Measurements from ENCODE around the gene SLC22A5.
A peak's percentile ranks its signal among the peaks of the same experiment; 100 is the strongest.

SLC22A5 gene

DNA sequence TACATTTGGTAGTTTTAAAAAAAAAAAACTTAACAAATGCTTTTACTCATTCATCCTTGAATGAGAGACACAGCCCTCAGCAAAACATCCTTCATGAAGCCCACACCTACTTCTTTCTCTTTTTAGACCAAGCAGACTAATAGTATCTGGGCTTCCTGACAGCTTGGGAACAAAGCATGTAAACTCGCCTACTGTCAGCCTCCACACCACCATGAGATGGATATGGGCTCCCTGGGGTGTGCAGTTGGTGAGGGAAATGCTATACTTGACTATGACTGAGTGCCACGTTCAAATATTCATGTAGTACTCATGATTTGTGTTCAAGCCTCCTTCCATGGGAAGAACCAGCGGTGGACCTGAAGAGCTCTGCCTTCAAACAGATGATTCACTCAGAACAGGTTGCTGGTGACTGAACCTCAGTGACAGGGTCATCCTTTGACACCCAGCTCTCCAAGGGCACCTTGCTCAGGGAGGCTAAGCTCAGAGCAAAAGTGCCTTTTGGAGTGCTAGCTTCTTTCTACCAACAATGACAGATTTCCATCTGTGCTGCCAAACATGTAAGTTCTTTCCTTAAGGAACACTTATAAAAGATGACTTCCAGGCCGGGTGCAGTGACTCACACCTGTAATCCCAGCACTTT, 36.8 kb downstream of the SLC22A5 start:
- TF ChIP-seq, protein P1, sequence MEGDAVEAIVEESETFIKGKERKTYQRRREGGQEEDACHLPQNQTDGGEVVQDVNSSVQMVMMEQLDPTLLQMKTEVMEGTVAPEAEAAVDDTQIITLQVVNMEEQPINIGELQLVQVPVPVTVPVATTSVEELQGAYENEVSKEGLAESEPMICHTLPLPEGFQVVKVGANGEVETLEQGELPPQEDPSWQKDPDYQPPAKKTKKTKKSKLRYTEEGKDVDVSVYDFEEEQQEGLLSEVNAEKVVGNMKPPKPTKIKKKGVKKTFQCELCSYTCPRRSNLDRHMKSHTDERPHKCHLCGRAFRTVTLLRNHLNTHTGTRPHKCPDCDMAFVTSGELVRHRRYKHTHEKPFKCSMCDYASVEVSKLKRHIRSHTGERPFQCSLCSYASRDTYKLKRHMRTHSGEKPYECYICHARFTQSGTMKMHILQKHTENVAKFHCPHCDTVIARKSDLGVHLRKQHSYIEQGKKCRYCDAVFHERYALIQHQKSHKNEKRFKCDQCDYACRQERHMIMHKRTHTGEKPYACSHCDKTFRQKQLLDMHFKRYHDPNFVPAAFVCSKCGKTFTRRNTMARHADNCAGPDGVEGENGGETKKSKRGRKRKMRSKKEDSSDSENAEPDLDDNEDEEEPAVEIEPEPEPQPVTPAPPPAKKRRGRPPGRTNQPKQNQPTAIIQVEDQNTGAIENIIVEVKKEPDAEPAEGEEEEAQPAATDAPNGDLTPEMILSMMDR (IDR thresholded peaks at IDR 0.05; ENCODE audit: insufficient read depth, low read length, poor library complexity, severe bottlenecking): no peak
- Histone ChIP-seq H3K27me3 (replicated peaks; ENCODE audit: control insufficient read depth, insufficient read depth, low read length) (no peaks in the 10 kb centered on the region), H3K4me3 (replicated peaks; ENCODE audit: low read depth, low read length) (no peak overlapping the region), H3K36me3 (ENCODE audit: control insufficient read depth, insufficient read depth, low read length) (no peaks in the 10 kb centered on the region)
- no peak for DNase-seq (ENCODE audit: extremely low read depth, insufficient read length)

DNA sequence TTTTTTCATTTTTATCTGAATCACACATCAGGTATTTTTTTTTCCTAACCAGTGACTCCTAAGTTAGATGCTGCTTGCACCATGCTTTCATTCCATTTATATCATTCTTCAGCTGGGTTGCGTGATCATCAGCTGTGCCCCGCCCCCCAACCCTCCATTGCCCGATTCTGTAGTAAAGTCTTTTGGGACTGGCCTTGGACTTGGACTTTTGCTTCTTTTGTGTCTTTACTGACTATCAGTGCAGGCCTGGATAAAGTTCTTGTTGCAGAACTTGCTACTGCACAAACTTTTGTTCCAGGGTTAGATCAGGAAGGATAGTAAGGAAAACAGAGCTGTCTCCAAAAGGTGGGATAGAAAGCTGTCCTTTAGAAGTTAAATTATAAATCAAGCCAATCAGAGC, 38.5 kb downstream of the SLC22A5 start:
- H3K36me3 ChIP-seq (ENCODE audit: control insufficient read depth, insufficient read depth, low read length): no peaks in the 10 kb centered on the region
- TF ChIP-seq, protein P1 (IDR thresholded peaks at IDR 0.05; ENCODE audit: insufficient read depth, low read length, poor library complexity, severe bottlenecking): no peak
- H3K27me3 ChIP-seq (replicated peaks; ENCODE audit: control insufficient read depth, insufficient read depth, low read length): no peaks in the 10 kb centered on the region
- no peak for DNase-seq (ENCODE audit: extremely low read depth, insufficient read length)
- no peak overlapping the region for H3K4me3 ChIP-seq (replicated peaks; ENCODE audit: low read depth, low read length)

DNA sequence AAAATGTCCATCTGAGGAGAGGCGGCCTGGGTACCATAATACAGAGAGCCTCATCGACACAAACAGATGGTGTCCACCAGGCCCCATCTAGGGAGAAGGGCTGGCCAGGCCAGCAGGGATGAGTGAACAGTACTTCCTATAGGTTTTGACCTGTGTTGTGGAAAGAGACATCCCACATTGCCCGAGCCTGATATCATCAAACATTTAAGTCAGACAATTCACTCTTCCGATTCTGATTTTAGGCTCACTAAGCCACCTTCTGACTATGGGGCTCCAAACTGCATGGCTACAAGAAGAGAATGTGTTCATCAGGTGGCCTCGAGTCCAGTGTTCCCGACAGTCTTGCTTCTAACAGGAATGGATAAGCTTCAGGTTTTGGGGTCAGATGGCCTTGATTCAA, 38.9 kb downstream of the SLC22A5 start:
- TF ChIP-seq, protein P1 (IDR thresholded peaks at IDR 0.05; ENCODE audit: insufficient read depth, low read length, poor library complexity, severe bottlenecking): no peak
- Histone ChIP-seq H3K27me3 (replicated peaks; ENCODE audit: control insufficient read depth, insufficient read depth, low read length) (no peaks in the 10 kb centered on the region), H3K4me3 (replicated peaks; ENCODE audit: low read depth, low read length) (no peak overlapping the region), H3K36me3 (ENCODE audit: control insufficient read depth, insufficient read depth, low read length) (no peaks in the 10 kb centered on the region)
- DNase-seq (ENCODE audit: extremely low read depth, insufficient read length): no peak

- TF ChIP-seq, protein P1 (IDR thresholded peaks at IDR 0.05; ENCODE audit: insufficient read depth, low read length, poor library complexity, severe bottlenecking): no peak
- H3K27me3 ChIP-seq (replicated peaks; ENCODE audit: control insufficient read depth, insufficient read depth, low read length): no peaks in the 10 kb centered on the region
- DNase-seq (ENCODE audit: extremely low read depth, insufficient read length): no peak
- no peak overlapping the region for H3K4me3 ChIP-seq (replicated peaks; ENCODE audit: low read depth, low read length)
- no peaks in the 10 kb centered on the region for H3K36me3 ChIP-seq (ENCODE audit: control insufficient read depth, insufficient read depth, low read length)
Measured at GRCh38 chr5:132408965-132409364, 39.5 kb downstream of the SLC22A5 start.

GRCh38 chr5:132410451-132411303, 41.2 kb downstream of the SLC22A5 start:
- TF ChIP-seq, protein P1 (IDR thresholded peaks at IDR 0.05; ENCODE audit: insufficient read depth, low read length, poor library complexity, severe bottlenecking): peak; percentile 44
- peak overlapping the region; percentile 90 for H3K4me3 ChIP-seq (replicated peaks; ENCODE audit: low read depth, low read length)
- peak; percentile 92 for DNase-seq (ENCODE audit: extremely low read depth, insufficient read length)
- H3K27me3 ChIP-seq (replicated peaks; ENCODE audit: control insufficient read depth, insufficient read depth, low read length): no peaks in the 10 kb centered on the region
- H3K36me3 ChIP-seq (ENCODE audit: control insufficient read depth, insufficient read depth, low read length): no peaks in the 10 kb centered on the region
